ENCODE results near the gene VPS39.

VPS39 gene

DNA sequence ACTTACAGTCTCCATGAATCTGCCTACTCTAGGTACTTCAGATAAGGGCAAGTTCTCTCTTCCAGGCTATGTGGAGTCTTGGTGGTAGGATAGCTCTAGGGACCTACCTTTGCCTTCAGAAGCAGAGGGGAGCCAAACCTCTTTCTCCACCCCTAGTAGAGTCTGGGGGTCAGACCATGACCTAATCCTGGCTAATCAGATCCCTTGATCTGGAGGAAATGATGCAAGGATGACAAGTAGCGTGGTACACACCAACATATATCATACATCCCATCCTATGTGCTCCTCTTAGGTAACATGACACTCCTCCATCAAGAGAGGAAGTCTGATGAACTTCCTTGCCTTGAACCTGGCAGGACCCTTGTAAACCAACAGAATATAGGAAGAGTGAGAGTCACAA, 36.3 kb downstream of the VPS39 start:
- H3K36me3 ChIP-seq (ENCODE audit: insufficient read depth, low read depth, low read length), result peaks cover 80% of the 10 kb centered on the region
- H3K27ac ChIP-seq (ENCODE audit: low read length), result no peak overlapping the region
- H3K9me3 ChIP-seq (ENCODE audit: insufficient read depth, low read depth, low read length), result no peaks in the 10 kb centered on the region
- no peaks in the 10 kb centered on the region for H3K27me3 ChIP-seq (ENCODE audit: insufficient read depth, low read length)
- no peak overlapping the region for H3K9ac ChIP-seq (ENCODE audit: low read depth, low read length)
- H3K4me1 ChIP-seq (ENCODE audit: insufficient read depth, low read length), result no peaks in the 10 kb centered on the region
- H3K4me3 ChIP-seq (ENCODE audit: low read length), result no peak overlapping the region

DNA sequence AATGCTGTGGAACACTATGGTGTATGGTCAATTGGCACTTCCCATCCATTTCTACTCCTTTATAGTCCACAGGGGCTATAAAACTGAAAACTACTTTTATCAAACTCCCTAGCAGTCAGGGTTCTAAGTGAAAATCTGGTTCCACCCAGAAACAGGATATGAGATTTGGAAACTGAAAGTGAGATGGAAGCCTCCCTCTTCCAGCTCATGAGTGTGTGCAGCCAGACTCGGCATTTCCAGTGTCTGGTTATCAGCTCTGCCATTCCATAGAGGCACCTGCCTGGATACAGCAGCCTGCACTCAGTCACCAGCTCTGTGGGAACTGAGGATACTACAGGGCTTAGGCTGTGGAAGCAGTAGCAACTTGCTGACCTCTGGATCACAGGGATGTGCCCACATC, 37.0 kb downstream of the VPS39 start:
- H3K4me3 ChIP-seq (ENCODE audit: low read length), result no peak overlapping the region
- peaks cover 83% of the 10 kb centered on the region for H3K36me3 ChIP-seq (ENCODE audit: insufficient read depth, low read depth, low read length)
- H3K27me3 ChIP-seq (ENCODE audit: insufficient read depth, low read length), result no peaks in the 10 kb centered on the region
- no peak overlapping the region for H3K27ac ChIP-seq (ENCODE audit: low read length)
- no peak overlapping the region for H3K9ac ChIP-seq (ENCODE audit: low read depth, low read length)
- no peaks in the 10 kb centered on the region for H3K4me1 ChIP-seq (ENCODE audit: insufficient read depth, low read length)
- H3K9me3 ChIP-seq (ENCODE audit: insufficient read depth, low read depth, low read length), result no peaks in the 10 kb centered on the region

DNA sequence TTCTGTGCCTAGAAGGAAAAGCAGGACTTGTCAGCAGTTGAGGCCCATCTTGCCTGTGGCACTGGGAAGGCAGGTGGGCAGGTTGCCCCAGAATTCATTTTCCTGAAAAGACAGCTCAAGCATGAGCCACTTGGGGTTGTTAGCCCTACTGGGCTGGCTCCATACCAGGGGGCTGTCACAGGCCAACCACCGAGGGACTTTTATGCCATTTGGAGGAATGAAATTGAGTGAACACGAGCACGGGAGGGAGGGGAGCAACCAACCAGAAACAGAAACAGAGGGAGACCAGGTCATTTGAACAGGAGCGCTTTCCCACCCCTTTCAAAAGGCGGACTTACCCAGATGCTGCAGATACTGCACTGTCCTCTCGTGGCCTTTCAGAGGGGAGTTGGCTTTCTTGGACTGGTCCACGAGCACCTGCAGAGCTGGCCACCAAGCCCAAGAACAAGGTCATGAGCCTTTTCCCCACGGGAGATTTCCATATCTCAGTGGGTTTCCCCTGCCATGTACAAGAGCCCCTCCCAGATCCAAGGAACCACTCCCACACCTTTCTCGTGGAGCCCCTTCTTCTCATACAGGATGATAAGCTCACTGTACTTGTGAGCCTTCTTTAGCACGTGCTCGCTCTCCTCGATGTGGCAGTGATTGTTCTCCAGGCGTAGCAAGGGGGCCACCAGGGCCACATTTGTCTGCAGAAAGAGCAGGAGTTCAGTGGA, 41.7 kb downstream of the VPS39 start:
- Histone ChIP-seq H3K36me3 (ENCODE audit: insufficient read depth, low read depth, low read length) (peaks cover 95% of the 10 kb centered on the region), H3K4me1 (ENCODE audit: insufficient read depth, low read length) (no peaks in the 10 kb centered on the region)

DNA sequence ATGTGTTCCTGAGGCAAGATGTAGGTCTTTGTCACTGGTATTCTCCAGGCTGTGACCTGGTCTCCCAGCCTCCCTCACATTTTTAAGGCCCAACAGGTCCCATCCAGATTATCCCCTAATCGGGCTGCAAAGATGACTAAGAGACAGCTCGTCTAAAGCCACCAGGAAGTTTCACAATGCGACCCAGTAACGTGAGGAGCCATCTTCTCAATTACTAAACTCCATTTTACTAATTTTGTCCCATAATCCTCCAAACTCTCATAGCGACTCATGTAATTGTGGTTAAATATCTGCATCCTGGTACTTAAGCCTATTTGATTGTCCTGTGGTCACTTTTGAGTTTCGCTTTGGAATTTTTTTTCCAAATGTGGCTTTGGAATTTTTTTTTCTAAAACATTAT, 43.0 kb downstream of the VPS39 start:
- H3K9me3 ChIP-seq (ENCODE audit: insufficient read depth, low read depth, low read length), result no peaks in the 10 kb centered on the region
- no peak overlapping the region for H3K9ac ChIP-seq (ENCODE audit: low read depth, low read length)
- no peak overlapping the region for H3K4me3 ChIP-seq (ENCODE audit: low read length)
- H3K4me1 ChIP-seq (ENCODE audit: insufficient read depth, low read length), result no peaks in the 10 kb centered on the region
- no peak overlapping the region for H3K27ac ChIP-seq (ENCODE audit: low read length)
- peaks cover 96% of the 10 kb centered on the region for H3K36me3 ChIP-seq (ENCODE audit: insufficient read depth, low read depth, low read length)
- no peaks in the 10 kb centered on the region for H3K27me3 ChIP-seq (ENCODE audit: insufficient read depth, low read length)

More for the DNA sequence above, 41.7 kb downstream of the VPS39 start:
- Histone ChIP-seq H3K27ac (ENCODE audit: low read length) (no peak overlapping the region), H3K9me3 (ENCODE audit: insufficient read depth, low read depth, low read length) (no peaks in the 10 kb centered on the region), H3K27me3 (ENCODE audit: insufficient read depth, low read length) (no peaks in the 10 kb centered on the region), H3K9ac (ENCODE audit: low read depth, low read length) (no peak overlapping the region), H3K4me3 (ENCODE audit: low read length) (no peak overlapping the region)

DNA sequence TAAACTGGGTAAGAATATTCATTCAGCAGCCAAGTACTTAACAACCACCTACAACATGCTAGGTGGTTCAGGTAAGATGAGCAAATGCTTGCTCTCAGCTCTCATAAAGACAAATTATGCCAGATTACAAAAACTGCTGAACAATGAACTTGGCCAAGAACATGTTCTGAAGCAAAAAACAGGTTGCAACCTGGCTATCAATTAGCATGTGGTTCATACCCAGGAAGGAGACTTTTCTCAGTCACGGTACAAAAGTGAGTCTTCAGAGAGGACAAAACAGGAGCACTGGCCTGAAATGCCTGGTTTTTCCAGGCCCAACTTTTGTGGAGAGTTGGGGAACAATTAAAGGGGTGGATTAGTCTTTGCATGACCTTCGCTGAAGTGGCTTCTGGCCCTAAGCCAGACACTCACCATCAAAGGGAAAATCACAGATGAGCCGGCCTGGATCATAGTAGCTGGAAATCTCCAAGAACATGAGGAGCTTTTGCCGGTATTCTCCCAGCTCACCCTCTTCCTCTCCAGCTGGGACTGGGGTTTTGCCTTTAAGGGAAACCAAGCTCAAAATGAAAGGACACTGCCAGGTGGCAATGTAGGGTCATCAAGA, 44.1 kb downstream of the VPS39 start:
- no peaks in the 10 kb centered on the region for H3K9me3 ChIP-seq (ENCODE audit: insufficient read depth, low read depth, low read length)
- no peak overlapping the region for H3K27ac ChIP-seq (ENCODE audit: low read length)
- peaks cover 99% of the 10 kb centered on the region for H3K36me3 ChIP-seq (ENCODE audit: insufficient read depth, low read depth, low read length)
- no peaks in the 10 kb centered on the region for H3K27me3 ChIP-seq (ENCODE audit: insufficient read depth, low read length)
- no peaks in the 10 kb centered on the region for H3K4me1 ChIP-seq (ENCODE audit: insufficient read depth, low read length)
- H3K9ac ChIP-seq (ENCODE audit: low read depth, low read length), result no peak overlapping the region
- no peak overlapping the region for H3K4me3 ChIP-seq (ENCODE audit: low read length)

DNA sequence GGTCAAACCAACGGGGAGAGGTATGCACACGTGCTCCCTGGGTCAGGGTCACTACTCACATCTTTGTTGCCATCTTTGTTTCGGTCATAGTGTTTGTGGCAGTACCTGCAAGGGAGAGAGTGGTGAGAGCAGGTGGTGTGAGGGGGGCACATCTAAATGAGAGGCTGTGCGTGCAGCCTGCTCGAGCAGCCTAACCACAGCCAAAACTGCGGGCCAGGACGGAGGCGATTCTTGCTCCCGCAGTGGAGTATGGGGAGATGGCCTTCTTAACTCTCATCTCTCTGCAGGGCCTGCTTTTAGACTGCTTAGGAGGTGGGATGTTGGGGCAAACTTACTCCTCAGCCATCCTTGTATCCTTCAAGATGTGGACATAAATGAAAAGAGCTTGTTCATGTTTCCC, 44.8 kb downstream of the VPS39 start:
- Histone ChIP-seq H3K27ac (ENCODE audit: low read length) (no peak overlapping the region), H3K27me3 (ENCODE audit: insufficient read depth, low read length) (no peaks in the 10 kb centered on the region), H3K9ac (ENCODE audit: low read depth, low read length) (no peak overlapping the region), H3K4me1 (ENCODE audit: insufficient read depth, low read length) (no peaks in the 10 kb centered on the region), H3K4me3 (ENCODE audit: low read length) (no peak overlapping the region), H3K36me3 (ENCODE audit: insufficient read depth, low read depth, low read length) (peaks cover 100% of the 10 kb centered on the region), H3K9me3 (ENCODE audit: insufficient read depth, low read depth, low read length) (no peaks in the 10 kb centered on the region)

DNA sequence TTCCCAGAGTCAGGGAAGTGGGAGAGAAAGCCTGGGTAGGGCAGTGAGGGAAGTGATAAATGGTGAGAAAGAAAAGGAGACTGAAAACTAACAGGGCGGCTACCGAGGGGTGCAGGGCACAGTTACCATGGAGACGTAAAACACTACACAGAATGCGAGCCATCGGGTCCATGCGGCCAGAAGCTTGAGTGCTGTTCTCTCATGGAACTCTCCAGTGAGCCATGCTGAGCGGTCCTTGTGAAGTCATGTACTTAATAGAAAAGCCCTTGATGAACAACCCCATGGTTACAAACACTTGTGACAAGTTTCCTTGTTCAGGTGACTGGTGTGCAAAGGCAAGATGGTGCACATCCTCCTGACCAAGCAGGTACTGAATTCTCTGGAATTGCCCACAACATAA, 48.0 kb downstream of the VPS39 start:
- no peaks in the 10 kb centered on the region for H3K27me3 ChIP-seq (ENCODE audit: insufficient read depth, low read length)
- H3K9ac ChIP-seq (ENCODE audit: low read depth, low read length), result no peak overlapping the region
- H3K9me3 ChIP-seq (ENCODE audit: insufficient read depth, low read depth, low read length), result no peaks in the 10 kb centered on the region
- H3K27ac ChIP-seq (ENCODE audit: low read length), result no peak overlapping the region
- no peak overlapping the region for H3K4me3 ChIP-seq (ENCODE audit: low read length)
- H3K36me3 ChIP-seq (ENCODE audit: insufficient read depth, low read depth, low read length), result peaks cover 68% of the 10 kb centered on the region
- no peaks in the 10 kb centered on the region for H3K4me1 ChIP-seq (ENCODE audit: insufficient read depth, low read length)

DNA sequence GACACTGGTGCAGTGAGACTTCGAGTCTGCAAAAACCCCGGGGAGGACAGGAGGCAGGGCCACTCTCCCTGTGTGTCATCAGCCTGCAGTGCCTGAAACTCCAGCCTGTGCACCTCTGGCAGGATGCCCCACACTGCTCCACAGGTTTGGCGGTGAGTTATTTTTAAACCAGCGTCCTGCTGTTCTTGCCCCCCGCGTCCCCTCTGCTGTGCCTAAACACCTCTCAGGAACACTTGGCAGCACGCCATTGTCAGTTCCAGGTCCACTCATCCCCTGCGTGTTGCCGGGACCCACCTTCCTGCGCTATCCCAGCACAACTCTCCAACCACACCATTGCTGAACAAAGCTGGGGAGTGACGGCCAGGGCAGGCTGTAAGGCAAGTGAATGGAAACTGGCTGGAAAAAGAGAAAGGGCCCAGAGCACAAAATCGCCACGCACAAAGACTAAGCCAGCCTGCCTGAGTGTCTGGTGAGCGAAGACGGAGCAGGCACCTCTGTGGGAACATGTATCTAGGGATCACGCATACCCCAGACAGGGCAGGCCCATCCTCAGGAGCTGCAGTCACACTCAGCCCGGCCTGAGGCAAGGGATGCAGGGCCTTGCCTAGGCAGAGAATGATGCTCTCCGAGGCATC, 48.6 kb downstream of the VPS39 start:
- H3K4me3 ChIP-seq (ENCODE audit: low read length), result no peak overlapping the region
- H3K27me3 ChIP-seq (ENCODE audit: insufficient read depth, low read length), result no peaks in the 10 kb centered on the region
- H3K36me3 ChIP-seq (ENCODE audit: insufficient read depth, low read depth, low read length), result peaks cover 62% of the 10 kb centered on the region
- no peaks in the 10 kb centered on the region for H3K4me1 ChIP-seq (ENCODE audit: insufficient read depth, low read length)
- H3K27ac ChIP-seq (ENCODE audit: low read length), result no peak overlapping the region
- no peaks in the 10 kb centered on the region for H3K9me3 ChIP-seq (ENCODE audit: insufficient read depth, low read depth, low read length)
- H3K9ac ChIP-seq (ENCODE audit: low read depth, low read length), result no peak overlapping the region

DNA sequence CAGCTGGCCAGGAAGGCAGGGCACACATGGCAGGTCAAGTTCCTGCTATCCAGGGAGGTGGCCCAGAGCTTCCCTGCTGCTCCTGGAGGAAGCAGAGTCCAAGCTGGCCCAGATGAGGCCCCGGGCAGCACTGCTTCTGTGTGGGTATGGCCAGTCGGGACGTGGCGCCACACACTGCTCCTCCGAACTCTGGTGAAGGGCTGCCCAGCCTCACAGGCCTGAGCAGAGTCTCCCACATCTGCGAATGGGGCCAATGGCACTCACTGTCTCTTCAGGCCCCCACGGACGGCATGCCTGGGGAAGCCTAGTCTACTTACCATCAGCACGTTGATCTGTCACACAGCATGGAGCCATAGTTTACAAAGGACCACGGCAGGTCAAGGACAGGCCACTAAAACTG, 49.2 kb downstream of the VPS39 start:
- Histone ChIP-seq H3K36me3 (ENCODE audit: insufficient read depth, low read depth, low read length) (peaks cover 57% of the 10 kb centered on the region), H3K9me3 (ENCODE audit: insufficient read depth, low read depth, low read length) (no peaks in the 10 kb centered on the region), H3K27me3 (ENCODE audit: insufficient read depth, low read length) (no peaks in the 10 kb centered on the region), H3K9ac (ENCODE audit: low read depth, low read length) (no peak overlapping the region), H3K4me1 (ENCODE audit: insufficient read depth, low read length) (no peaks in the 10 kb centered on the region), H3K4me3 (ENCODE audit: low read length) (no peak overlapping the region), H3K27ac (ENCODE audit: low read length) (no peak overlapping the region)

DNA sequence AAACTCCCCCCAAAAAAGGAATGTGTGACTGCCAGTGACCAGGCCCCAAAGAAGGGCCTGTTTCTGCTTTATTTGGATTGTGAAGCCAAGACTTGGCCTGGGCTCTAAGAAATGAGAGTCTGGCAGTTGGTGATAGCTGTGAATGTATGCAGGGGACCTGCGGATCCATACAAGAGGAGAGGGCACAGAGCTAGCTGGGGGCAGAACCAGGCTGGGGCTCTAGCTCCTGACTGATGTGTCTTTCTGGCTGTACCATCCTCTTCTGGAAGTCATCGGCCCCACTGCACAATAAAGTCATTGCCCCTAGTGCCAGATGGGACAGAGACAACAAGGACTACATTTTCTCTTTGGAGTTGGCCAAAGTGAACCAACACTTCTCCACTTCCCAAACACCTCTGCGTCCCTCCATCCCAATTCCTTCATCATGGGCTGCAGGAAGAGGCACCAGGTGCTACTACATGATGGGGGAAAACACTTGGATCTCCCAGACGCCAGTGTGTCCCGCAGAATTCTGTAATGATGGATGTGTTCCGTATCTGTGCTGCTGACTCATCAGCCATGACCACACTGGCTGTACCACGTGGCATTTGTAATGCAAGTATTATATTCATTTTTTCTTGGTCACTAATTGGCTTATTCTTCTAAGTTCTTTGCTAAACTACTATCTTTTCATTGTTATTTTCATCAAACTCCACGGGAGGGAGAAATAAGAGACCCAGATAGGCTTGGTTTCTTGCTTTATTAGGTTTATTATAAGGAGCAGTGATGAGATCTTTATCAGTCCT, 49.9 kb downstream of the VPS39 start:
- Histone ChIP-seq H3K27me3 (ENCODE audit: insufficient read depth, low read length) (no peaks in the 10 kb centered on the region), H3K9me3 (ENCODE audit: insufficient read depth, low read depth, low read length) (no peaks in the 10 kb centered on the region), H3K27ac (ENCODE audit: low read length) (no peak overlapping the region), H3K4me1 (ENCODE audit: insufficient read depth, low read length) (no peaks in the 10 kb centered on the region), H3K4me3 (ENCODE audit: low read length) (no peak overlapping the region), H3K36me3 (ENCODE audit: insufficient read depth, low read depth, low read length) (peaks cover 49% of the 10 kb centered on the region), H3K9ac (ENCODE audit: low read depth, low read length) (no peak overlapping the region)

DNA sequence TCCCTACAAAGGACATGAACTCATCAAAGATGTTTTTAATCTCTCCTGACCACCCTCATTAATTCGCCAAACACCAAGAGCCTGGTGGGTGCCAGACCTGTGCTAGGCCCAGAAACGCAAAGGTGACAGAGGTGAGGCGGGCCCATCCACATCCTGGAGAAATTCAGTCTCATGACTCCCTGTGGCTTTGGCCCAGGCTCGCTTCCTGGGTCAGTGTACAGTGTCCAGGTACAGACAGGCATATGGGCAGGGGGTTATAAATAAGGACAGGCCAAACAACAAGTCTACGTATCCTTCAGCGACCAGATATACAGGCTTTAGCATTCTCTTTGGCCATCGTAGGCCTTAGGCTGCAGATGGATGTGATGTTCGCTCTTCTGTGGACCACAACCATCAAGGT, 50.7 kb downstream of the VPS39 start:
- Histone ChIP-seq H3K36me3 (ENCODE audit: insufficient read depth, low read depth, low read length) (peaks cover 41% of the 10 kb centered on the region), H3K4me1 (ENCODE audit: insufficient read depth, low read length) (no peaks in the 10 kb centered on the region), H3K4me3 (ENCODE audit: low read length) (no peak overlapping the region), H3K9me3 (ENCODE audit: insufficient read depth, low read depth, low read length) (no peaks in the 10 kb centered on the region), H3K27me3 (ENCODE audit: insufficient read depth, low read length) (no peaks in the 10 kb centered on the region), H3K9ac (ENCODE audit: low read depth, low read length) (no peak overlapping the region), H3K27ac (ENCODE audit: low read length) (no peak overlapping the region)

Data from iPS-20b (cell line).